Colonic mucosa (tissue), 4 donors: ENCODE data around the gene CINP. TPM values are rescaled to one million over a fixed set of nuclear protein-coding genes. Genes with fewer than 3 reads are reported as not detected.
"Not testable (repeated sequence)": the region's sequence is repeated elsewhere in the genome, so short reads cannot be mapped to it uniquely, and the experiment has no call there.

Experiments used
- DNase-seq: peaks from one replicate; pipeline ENCODE4 v3.0.0-alpha.2; 2020
- H3K27ac ChIP-seq: fragments of 200-600 bp; one replicate; pipeline ENCODE4 v1.8.0; 2021
- H3K27me3 ChIP-seq: fragments of 200-600 bp; one replicate; pipeline ENCODE4 v1.8.0; 2021
- H3K36me3 ChIP-seq: fragments of 200-600 bp; one replicate; pipeline ENCODE4 v1.8.0; 2021
- H3K4me1 ChIP-seq: fragments of 200-600 bp; one replicate; pipeline ENCODE4 v1.8.0; 2021; ENCODE audit warnings: mild to moderate bottlenecking
- H3K4me3 ChIP-seq: fragments of 200-600 bp; one replicate; pipeline ENCODE4 v1.8.0; 2021
- H3K9ac ChIP-seq, 2 donors: one replicate each; pipeline ENCODE4 v1.7.0; 2013; ENCODE audit warnings: control low read depth in 2 of 2, low read depth in 2 of 2, low read length in 2 of 2
- H3K9me3 ChIP-seq: fragments of 200-600 bp; one replicate; pipeline ENCODE4 v1.8.0; 2021
- intact Hi-C: fragments of 100-400 bp; cut with DNase I; formaldehyde crosslinking; loops from one replicate; pipeline ENCODE4 v1.14.1; 2022
- total RNA-seq, 2 donors: library from RNA; stranded (reverse); fragmentation: NEBNext Ultra II Directional in 1 of 2; extraction: Animal tissue kit (Norgen Biotek cat#: 25700) in 1 of 2; gene quantifications; one replicate each; pipeline ENCODE4 v1.2.1, GENCODE V29; 2021
- TF ChIP-seq, protein P1 (sequence below): fragments of 200-600 bp; IDR thresholded peaks from one replicate; pipeline ENCODE4 v1.8.0; 2022; ENCODE audit warnings: antibody characterized with exemption, mild to moderate bottlenecking
- donor health status: healthy.
- donor health status: DM: no; HTN: no; CAD: no.
- donor health status: DM: no; HTN: no; CAD: no.

Gene CINP
- total RNA-seq, 2 donors from 2014 or later: 29.5 to 43.2 TPM

- H3K9me3 ChIP-seq: no peaks in the 10 kb centered on the region
These were observed 6.4 kb downstream of the CINP start for GRCh38 chr14:102356280-102356679.

DNA sequence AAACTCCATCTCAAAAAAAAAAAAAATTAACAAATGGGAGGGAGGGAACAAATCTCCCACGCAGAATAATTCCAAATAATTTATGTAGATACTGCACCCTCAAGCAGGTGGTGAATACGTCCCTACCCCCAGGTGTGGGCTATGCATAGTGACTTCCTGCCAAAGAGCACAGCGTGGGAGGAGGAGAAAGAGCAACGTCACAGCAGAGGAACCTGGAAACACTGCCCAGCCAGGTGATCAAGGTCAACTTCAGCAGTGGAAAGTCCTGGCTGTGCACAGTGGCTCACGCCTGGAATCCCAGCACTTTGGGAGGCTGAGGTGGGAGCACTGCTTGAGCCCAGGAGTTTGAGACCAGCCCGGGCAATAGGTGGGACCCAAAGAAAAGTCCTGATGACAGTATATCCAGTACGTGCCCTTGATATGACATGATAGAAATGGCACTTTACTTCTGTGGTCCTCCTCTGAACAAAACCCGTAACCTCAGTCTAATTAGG, 9.5 kb downstream of the CINP start:
- intact Hi-C loops: no loop called here
- Histone ChIP-seq H3K4me3 (no peak overlapping the region), H3K27me3 (no peaks in the 10 kb centered on the region), H3K9me3 (no peaks in the 10 kb centered on the region), H3K36me3 (peaks cover 15% of the 10 kb centered on the region), H3K4me1 (no peaks in the 10 kb centered on the region), H3K27ac (no peak overlapping the region), H3K9ac (no peak overlapping the region)
- DNase-seq: no peak
- TF ChIP-seq, protein P1, sequence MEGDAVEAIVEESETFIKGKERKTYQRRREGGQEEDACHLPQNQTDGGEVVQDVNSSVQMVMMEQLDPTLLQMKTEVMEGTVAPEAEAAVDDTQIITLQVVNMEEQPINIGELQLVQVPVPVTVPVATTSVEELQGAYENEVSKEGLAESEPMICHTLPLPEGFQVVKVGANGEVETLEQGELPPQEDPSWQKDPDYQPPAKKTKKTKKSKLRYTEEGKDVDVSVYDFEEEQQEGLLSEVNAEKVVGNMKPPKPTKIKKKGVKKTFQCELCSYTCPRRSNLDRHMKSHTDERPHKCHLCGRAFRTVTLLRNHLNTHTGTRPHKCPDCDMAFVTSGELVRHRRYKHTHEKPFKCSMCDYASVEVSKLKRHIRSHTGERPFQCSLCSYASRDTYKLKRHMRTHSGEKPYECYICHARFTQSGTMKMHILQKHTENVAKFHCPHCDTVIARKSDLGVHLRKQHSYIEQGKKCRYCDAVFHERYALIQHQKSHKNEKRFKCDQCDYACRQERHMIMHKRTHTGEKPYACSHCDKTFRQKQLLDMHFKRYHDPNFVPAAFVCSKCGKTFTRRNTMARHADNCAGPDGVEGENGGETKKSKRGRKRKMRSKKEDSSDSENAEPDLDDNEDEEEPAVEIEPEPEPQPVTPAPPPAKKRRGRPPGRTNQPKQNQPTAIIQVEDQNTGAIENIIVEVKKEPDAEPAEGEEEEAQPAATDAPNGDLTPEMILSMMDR: no peak

More at GRCh38 chr14:102356280-102356679, 6.4 kb downstream of the CINP start:
- Histone ChIP-seq H3K27ac (no peak overlapping the region), H3K9ac (no peak overlapping the region), H3K4me1 (no peaks in the 10 kb centered on the region), H3K4me3 (no peak overlapping the region), H3K27me3 (no peaks in the 10 kb centered on the region), H3K36me3 (peaks cover 5% of the 10 kb centered on the region)
- intact Hi-C loops: no loop called here
- no peak for DNase-seq
- TF ChIP-seq, protein P1: no peak

DNA sequence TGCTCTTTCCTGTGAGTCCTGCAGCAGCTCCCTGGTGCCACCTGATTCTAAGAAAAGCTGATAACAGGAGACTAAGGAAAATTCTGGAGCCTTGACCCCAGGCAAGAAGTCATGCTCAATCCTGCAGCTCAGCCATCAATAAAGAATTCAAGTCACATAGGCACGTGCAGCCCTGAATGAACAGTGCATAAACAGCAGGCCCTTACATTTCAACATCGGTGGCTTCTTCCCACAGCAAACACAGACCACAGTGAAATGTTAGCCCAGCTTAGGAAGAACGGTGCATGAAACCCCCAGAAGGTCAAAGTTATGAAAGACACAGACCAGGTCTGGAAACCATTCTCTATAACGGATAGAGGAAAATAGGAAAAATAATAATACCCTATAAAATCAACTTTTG, 10.5 kb downstream of the CINP start:
- intact Hi-C loops: no loop called here
- no peak for DNase-seq
- Histone ChIP-seq H3K36me3 (peaks cover 21% of the 10 kb centered on the region), H3K27ac (no peak overlapping the region), H3K4me3 (no peak overlapping the region), H3K27me3 (no peaks in the 10 kb centered on the region), H3K4me1 (no peaks in the 10 kb centered on the region), H3K9ac (no peak overlapping the region), H3K9me3 (no peaks in the 10 kb centered on the region)
- TF ChIP-seq, protein P1: no peak

- H3K27ac ChIP-seq, H3K27me3 ChIP-seq, H3K4me3 ChIP-seq, intact Hi-C loops, H3K9me3 ChIP-seq, DNase-seq, H3K9ac ChIP-seq, H3K4me1 ChIP-seq: not testable (repeated sequence)
- H3K36me3 ChIP-seq: peaks cover 21% of the 10 kb centered on the region
These were observed 11.1 kb downstream of the CINP start for GRCh38 chr14:102351593-102351992.

DNA sequence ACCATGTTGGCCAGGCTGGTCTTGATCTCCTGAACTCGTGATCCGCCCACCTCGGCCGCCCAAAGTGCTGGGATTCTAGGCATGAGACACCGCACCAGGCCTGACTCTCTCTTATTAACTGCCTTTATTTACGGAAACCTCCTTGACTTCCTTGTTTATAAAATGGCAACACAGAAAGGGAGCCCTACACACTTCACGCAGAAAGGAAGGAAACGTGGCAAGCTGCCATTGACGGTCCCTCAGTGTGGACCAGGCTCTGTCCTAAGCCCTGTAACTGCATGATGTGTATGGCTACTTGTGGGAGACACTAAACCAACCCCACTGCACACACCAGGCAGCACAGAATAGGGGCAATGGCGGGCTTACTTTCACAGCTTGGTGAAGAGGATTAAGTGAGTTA, 11.7 kb downstream of the CINP start:
- no peak overlapping the region for H3K4me3 ChIP-seq
- no peaks in the 10 kb centered on the region for H3K4me1 ChIP-seq
- H3K27ac ChIP-seq: no peak overlapping the region
- intact Hi-C loops: no loop called here
- no peaks in the 10 kb centered on the region for H3K27me3 ChIP-seq
- TF ChIP-seq, protein P1: no peak
- H3K9ac ChIP-seq: no peak overlapping the region
- H3K9me3 ChIP-seq: no peaks in the 10 kb centered on the region
- no peak for DNase-seq
- H3K36me3 ChIP-seq: peaks cover 21% of the 10 kb centered on the region

GRCh38 chr14:102348376-102348775, 14.3 kb downstream of the CINP start:
- intact Hi-C loops: no loop called here
- no peaks in the 10 kb centered on the region for H3K9me3 ChIP-seq
- DNase-seq: no peak
- H3K27me3 ChIP-seq: no peaks in the 10 kb centered on the region
- H3K27ac ChIP-seq: no peak overlapping the region
- no peak overlapping the region for H3K9ac ChIP-seq
- peaks cover 16% of the 10 kb centered on the region for H3K36me3 ChIP-seq
- no peak overlapping the region for H3K4me3 ChIP-seq
- TF ChIP-seq, protein P1: no peak
- H3K4me1 ChIP-seq: no peaks in the 10 kb centered on the region
